IPS-18a (cell line): ENCODE measurements around the gene TMEM184B.

Source experiments
- H3K27ac ChIP-seq: one replicate; pipeline ENCODE4 v1.5.1; 2013; ENCODE audit warnings: low read length
- H3K27me3 ChIP-seq: one replicate; pipeline ENCODE4 v1.6.1; 2013; ENCODE audit warnings: mild to moderate bottlenecking, low read length; ENCODE audit not compliant: control insufficient read depth, insufficient read depth
- H3K36me3 ChIP-seq: one replicate; pipeline ENCODE4 v1.6.1; 2013; ENCODE audit warnings: low read depth, low read length; ENCODE audit not compliant: control insufficient read depth
- H3K4me1 ChIP-seq: one replicate; pipeline ENCODE4 v1.6.1; 2013; ENCODE audit warnings: low read depth, low read length; ENCODE audit not compliant: control insufficient read depth
- H3K4me3 ChIP-seq: one replicate; pipeline ENCODE4 v1.5.1; 2013; ENCODE audit warnings: low read length
- H3K9ac ChIP-seq: one replicate; pipeline ENCODE4 v1.6.1; 2013; ENCODE audit warnings: mild to moderate bottlenecking, low read length, moderate library complexity
- H3K9me3 ChIP-seq: one replicate; pipeline ENCODE4 v1.6.1; 2013; ENCODE audit warnings: low read depth, low read length; ENCODE audit not compliant: control insufficient read depth

Gene TMEM184B

GRCh38 chr22:38203090-38203810, 69.6 kb downstream of the TMEM184B start:
- peaks cover 16% of the 10 kb centered on the region for H3K4me1 ChIP-seq
- peaks cover 29% of the 10 kb centered on the region for H3K27me3 ChIP-seq
- H3K9ac ChIP-seq, result peak overlapping the region; percentile 71
- no peaks in the 10 kb centered on the region for H3K9me3 ChIP-seq
- H3K4me3 ChIP-seq, result peak overlapping the region; percentile 82
- H3K36me3 ChIP-seq, result no peaks in the 10 kb centered on the region
- no peak overlapping the region for H3K27ac ChIP-seq

GRCh38 chr22:38202437-38203089, 70.2 kb downstream of the TMEM184B start:
- Histone ChIP-seq H3K27ac (no peak overlapping the region), H3K9me3 (no peaks in the 10 kb centered on the region), H3K4me3 (peak overlapping the region; percentile 82), H3K9ac (peak overlapping the region; percentile 71), H3K27me3 (peaks cover 29% of the 10 kb centered on the region), H3K36me3 (no peaks in the 10 kb centered on the region), H3K4me1 (peaks cover 16% of the 10 kb centered on the region)

- Histone ChIP-seq H3K36me3 (no peaks in the 10 kb centered on the region), H3K9me3 (no peaks in the 10 kb centered on the region), H3K27ac (no peak within 1 kb of the TSS), H3K4me1 (peaks cover 16% of the 10 kb centered on the region), H3K27me3 (peaks cover 29% of the 10 kb centered on the region), H3K4me3 (peak within 1 kb of the TSS; percentile 82), H3K9ac (peak within 1 kb of the TSS; percentile 71)
Measured at GRCh38 chr22:38201711-38202436, 70.9 kb downstream of the TMEM184B start, which contains the start of gene MAFF. Gene MAFF, plus strand, starts transcription at chr22:38201994. Its CDS starts 11,860 bp downstream, at chr22:38213854.

- Histone ChIP-seq H3K4me3 (peak overlapping the region; percentile 82), H3K36me3 (no peaks in the 10 kb centered on the region), H3K9ac (peak overlapping the region; percentile 25), H3K4me1 (peaks cover 16% of the 10 kb centered on the region), H3K27me3 (peaks cover 29% of the 10 kb centered on the region), H3K9me3 (no peaks in the 10 kb centered on the region), H3K27ac (no peak overlapping the region)
Measured at GRCh38 chr22:38201371-38201710, 71.5 kb downstream of the TMEM184B start.

GRCh38 chr22:38199826-38200559, 72.8 kb downstream of the TMEM184B start:
- Histone ChIP-seq H3K27ac (no peak overlapping the region), H3K4me1 (peaks cover 16% of the 10 kb centered on the region)

GRCh38 chr22:38196791-38197419, 75.9 kb downstream of the TMEM184B start:
- no peak overlapping the region for H3K4me3 ChIP-seq
- no peaks in the 10 kb centered on the region for H3K9me3 ChIP-seq
- peaks cover 8% of the 10 kb centered on the region for H3K27me3 ChIP-seq
- no peak overlapping the region for H3K9ac ChIP-seq
- H3K4me1 ChIP-seq, result peaks cover 5% of the 10 kb centered on the region
- no peaks in the 10 kb centered on the region for H3K36me3 ChIP-seq
- H3K27ac ChIP-seq, result no peak overlapping the region

More at GRCh38 chr22:38199826-38200559, 72.8 kb downstream of the TMEM184B start:
- H3K9ac ChIP-seq, result no peak overlapping the region
- H3K27me3 ChIP-seq, result peaks cover 29% of the 10 kb centered on the region
- H3K9me3 ChIP-seq, result no peaks in the 10 kb centered on the region
- H3K36me3 ChIP-seq, result no peaks in the 10 kb centered on the region
- no peak overlapping the region for H3K4me3 ChIP-seq

GRCh38 chr22:38193580-38193979, 79.2 kb downstream of the TMEM184B start:
- no peaks in the 10 kb centered on the region for H3K4me1 ChIP-seq
- H3K27ac ChIP-seq, result no peak overlapping the region
- no peak overlapping the region for H3K4me3 ChIP-seq
- no peaks in the 10 kb centered on the region for H3K27me3 ChIP-seq
- no peak overlapping the region for H3K9ac ChIP-seq
- no peaks in the 10 kb centered on the region for H3K36me3 ChIP-seq
- H3K9me3 ChIP-seq, result no peaks in the 10 kb centered on the region

- Histone ChIP-seq H3K27ac (no peak overlapping the region), H3K4me3 (no peak overlapping the region), H3K36me3 (no peaks in the 10 kb centered on the region), H3K9me3 (no peaks in the 10 kb centered on the region), H3K9ac (no peak overlapping the region), H3K27me3 (no peaks in the 10 kb centered on the region), H3K4me1 (no peaks in the 10 kb centered on the region)
Measured at GRCh38 chr22:38192475-38192863, 80.3 kb downstream of the TMEM184B start.

- no peaks in the 10 kb centered on the region for H3K36me3 ChIP-seq
- no peaks in the 10 kb centered on the region for H3K4me1 ChIP-seq
- no peaks in the 10 kb centered on the region for H3K9me3 ChIP-seq
- no peak overlapping the region for H3K4me3 ChIP-seq
- no peaks in the 10 kb centered on the region for H3K27me3 ChIP-seq
- H3K9ac ChIP-seq, result no peak overlapping the region
- no peak overlapping the region for H3K27ac ChIP-seq
Measured at GRCh38 chr22:38191731-38192474, 80.9 kb downstream of the TMEM184B start.

- Histone ChIP-seq H3K9ac (no peak overlapping the region), H3K36me3 (no peaks in the 10 kb centered on the region), H3K4me1 (no peaks in the 10 kb centered on the region), H3K9me3 (no peaks in the 10 kb centered on the region), H3K4me3 (no peak overlapping the region), H3K27me3 (no peaks in the 10 kb centered on the region), H3K27ac (no peak overlapping the region)
Measured at GRCh38 chr22:38191055-38191454, 81.8 kb downstream of the TMEM184B start.
